H1 (cell line): Measurements from ENCODE around the gene ABHD18. TPM values are rescaled to one million over a fixed set of nuclear protein-coding genes. Genes with fewer than 3 reads are reported as not detected.

Experiments
- CTCF ChIA-PET: fragments of 300-600 bp; sonication (Branson Sonifier 250); formaldehyde crosslinking; loops from one replicate; lab custom pipeline; 2021; ENCODE audit not compliant: partially characterized antibody; lab: Charles Lee
- POLR2A ChIA-PET: fragments of 300-600 bp; sonication (Branson Sonifier 250); formaldehyde crosslinking; loops from one replicate; lab custom pipeline; 2021; ENCODE audit warnings: inconsistent platforms; ENCODE audit not compliant: partially characterized antibody; lab: Charles Lee
- DNase-seq, 2 experiments: peaks; one replicate each; pipeline versions ENCODE4 v3.0.0 to v3.0.0-alpha.2; 2010 to 2022; ENCODE audit warnings: low spot score in 2 of 2, low read depth in 1 of 2, mixed read lengths in 1 of 2
- FAIRE-seq: peaks from 2 replicates; lab custom pipeline; 2011; peaks lifted over from hg19 to GRCh38; lab: Jason Lieb, UNC
- H2AFZ ChIP-seq: 2 replicates; pipeline ENCODE4 v1.8.1; 2012; ENCODE audit warnings: low read length, inconsistent platforms
- H2AK5ac ChIP-seq: 2 replicates; pipeline ENCODE4 v1.6.1; 2013; ENCODE audit warnings: low read depth, low read length
- H2BK120ac ChIP-seq: replicated peaks from 2 replicates; pipeline ENCODE3; 2013; ENCODE audit warnings: low read depth, low read length, inconsistent platforms
- H2BK12ac ChIP-seq: 2 replicates; pipeline ENCODE4 v1.6.1; 2013; ENCODE audit warnings: low read depth, low read length
- H2BK15ac ChIP-seq: 2 replicates; pipeline ENCODE4 v1.6.1; 2013; ENCODE audit warnings: low read length
- H2BK20ac ChIP-seq: 2 replicates; pipeline ENCODE4 v1.6.1; 2013; ENCODE audit warnings: low read length
- H2BK5ac ChIP-seq: 2 replicates; pipeline ENCODE4 v1.6.1; 2013; ENCODE audit warnings: low read depth, low read length
- H3K14ac ChIP-seq: 2 replicates; pipeline ENCODE4 v1.6.1; 2013; ENCODE audit warnings: inconsistent platforms; ENCODE audit not compliant: insufficient read length
- H3K18ac ChIP-seq: 2 replicates; pipeline ENCODE4 v1.6.1; 2013; ENCODE audit warnings: low read length; ENCODE audit errors: extremely low read depth
- H3K23ac ChIP-seq: 2 replicates; pipeline ENCODE4 v1.6.1; 2013; ENCODE audit warnings: inconsistent platforms; ENCODE audit not compliant: insufficient read length
- H3K23me2 ChIP-seq: 2 replicates; pipeline ENCODE4 v1.6.1; 2013; ENCODE audit warnings: low read depth, low read length
- H3K27ac ChIP-seq: 2 replicates; pipeline ENCODE4 v1.6.1; 2011; ENCODE audit warnings: low read depth, low read length, inconsistent platforms
- H3K27me3 ChIP-seq, 4 experiments: replicated peaks in 1 of 4; 1 replicate in 1 of 4; 2 replicates in 3 of 4; pipeline versions ENCODE4 v1.6.1 to v1.8.1; 2011 to 2013; ENCODE audit warnings: low read length in 3 of 4, mild to moderate bottlenecking in 3 of 4, inconsistent platforms in 2 of 4, mixed read lengths in 2 of 4, moderate library complexity in 1 of 4; ENCODE audit not compliant: control insufficient read depth in 3 of 4, insufficient read depth in 3 of 4; ENCODE audit errors: extremely low read depth in 1 of 4
- H3K36me3 ChIP-seq, 4 experiments: 2 replicates each; pipeline versions ENCODE4 v1.6.1 to v1.8.1; 2011 to 2013; ENCODE audit warnings: mild to moderate bottlenecking in 4 of 4, low read length in 3 of 4, moderate library complexity in 2 of 4, control low read depth in 1 of 4, inconsistent platforms in 1 of 4; ENCODE audit not compliant: insufficient read depth in 4 of 4, control insufficient read depth in 2 of 4
- H3K4ac ChIP-seq: replicated peaks from 2 replicates; pipeline ENCODE3; 2013; ENCODE audit warnings: low read length, low read depth, mixed read lengths, inconsistent platforms; ENCODE audit not compliant: insufficient read length
- H3K4me1 ChIP-seq, 4 experiments: replicated peaks in 1 of 4; 1 replicate in 1 of 4; 2 replicates in 3 of 4; pipeline versions ENCODE4 v1.6.1 to v1.8.1; 2011 to 2013; ENCODE audit warnings: low read length in 3 of 4, inconsistent platforms in 2 of 4, mixed read lengths in 1 of 4; ENCODE audit not compliant: insufficient read depth in 4 of 4, control insufficient read depth in 3 of 4
- H3K4me2 ChIP-seq, 2 experiments: 2 replicates each; pipeline versions ENCODE4 v1.6.1 to v1.8.1; 2011 to 2013; ENCODE audit warnings: low read depth in 2 of 2, low read length in 2 of 2, control low read depth in 1 of 2, inconsistent platforms in 1 of 2, mild to moderate bottlenecking in 1 of 2; ENCODE audit not compliant: insufficient read depth in 1 of 2
- H3K4me3 ChIP-seq, 4 experiments: fragments of 200-600, 300-600 bp in 1 of 4; sonication (generic), shearing (Covaris generic), sonication (Bioruptor Twin) in 1 of 4; 2 replicates each; pipeline versions ENCODE4 v1.5.1 to v1.8.1; 2011 to 2016; ENCODE audit warnings: low read length in 4 of 4, low read depth in 3 of 4, control low read depth in 2 of 4, inconsistent platforms in 2 of 4, mild to moderate bottlenecking in 2 of 4, mixed read lengths in 1 of 4, moderate library complexity in 1 of 4; ENCODE audit not compliant: insufficient read depth in 2 of 4; ENCODE audit errors: extremely low read depth in 1 of 4
- H3K56ac ChIP-seq: replicated peaks from 2 replicates; pipeline ENCODE3; 2013; ENCODE audit warnings: low read depth, mild to moderate bottlenecking, mixed read lengths, low read length, inconsistent platforms; ENCODE audit not compliant: insufficient read length
- H3K79me1 ChIP-seq: 2 replicates; pipeline ENCODE4 v1.6.1; 2013; ENCODE audit warnings: low read depth, low read length, control low read depth
- H3K79me2 ChIP-seq, 2 experiments: 2 replicates each; pipeline versions ENCODE4 v1.6.1 to v1.8.1; 2012 to 2013; ENCODE audit warnings: low read length in 2 of 2, mild to moderate bottlenecking in 2 of 2, inconsistent platforms in 1 of 2; ENCODE audit not compliant: insufficient read depth in 2 of 2, control insufficient read depth in 1 of 2
- H3K9ac ChIP-seq, 4 experiments: replicated peaks in 1 of 4; 1 replicate in 1 of 4; 2 replicates in 3 of 4; pipeline versions ENCODE4 v1.6.1 to v1.8.1; 2011 to 2013; ENCODE audit warnings: low read depth in 3 of 4, low read length in 3 of 4, control low read depth in 2 of 4, mild to moderate bottlenecking in 2 of 4, moderate library complexity in 2 of 4, inconsistent platforms in 1 of 4; ENCODE audit errors: extremely low read depth in 1 of 4
- H3K9me3 ChIP-seq, 2 experiments: 2 replicates each; pipeline versions ENCODE4 v1.6.1 to v1.8.1; 2012 to 2013; ENCODE audit warnings: mild to moderate bottlenecking in 2 of 2, moderate library complexity in 2 of 2, control low read depth in 1 of 2, inconsistent platforms in 1 of 2, low read depth in 1 of 2, low read length in 1 of 2, mixed read lengths in 1 of 2; ENCODE audit not compliant: insufficient read depth in 2 of 2
- H4K20me1 ChIP-seq, 2 experiments: replicated peaks in 1 of 2; 2 replicates each; pipeline versions ENCODE3 to v1.8.1; 2011 to 2013; ENCODE audit warnings: inconsistent platforms in 2 of 2, low read length in 2 of 2, mild to moderate bottlenecking in 1 of 2; ENCODE audit not compliant: insufficient read depth in 2 of 2, control insufficient read depth in 1 of 2
- H4K5ac ChIP-seq: 2 replicates; pipeline ENCODE4 v1.6.1; 2013; ENCODE audit warnings: low read length, low read depth, mixed read lengths, inconsistent platforms; ENCODE audit not compliant: insufficient read length
- H4K8ac ChIP-seq: 2 replicates; pipeline ENCODE4 v1.8.0; 2013; ENCODE audit warnings: mild to moderate bottlenecking, moderate library complexity, low read length, inconsistent platforms; ENCODE audit not compliant: insufficient read depth; ENCODE audit errors: extremely low read depth
- H4K91ac ChIP-seq: replicated peaks from 2 replicates; pipeline ENCODE3; 2013; ENCODE audit warnings: low read length, mixed read lengths, inconsistent platforms; ENCODE audit not compliant: insufficient read length
- ASH2L ChIP-seq: fragments of 200-600, 300-600 bp; sonication (generic); IDR thresholded peaks from one replicate; pipeline ENCODE4 v1.7.1; 2017; ENCODE audit warnings: low read length
- CBX5 ChIP-seq: fragments of 300-800, 300-1000 bp; sonication (generic); IDR thresholded peaks from 2 replicates; pipeline ENCODE4 v1.7.1; 2016; ENCODE audit warnings: antibody characterized with exemption, low read length, low read depth
- CTCF ChIP-seq, 3 experiments: IDR thresholded peaks; 1 replicate in 2 of 3; 2 replicates in 1 of 3; pipeline versions ENCODE4 v1.5.1 to v1.6.1; 2011; ENCODE audit warnings: low read length in 3 of 3, mild to moderate bottlenecking in 3 of 3, inconsistent platforms in 2 of 3, low read depth in 1 of 3, moderate library complexity in 1 of 3; ENCODE audit not compliant: insufficient read depth in 1 of 3; ENCODE audit errors: control extremely low read depth in 1 of 3
- EZH2 ChIP-seq: fragments of 200-600 bp; sonication (generic); IDR thresholded peaks from 2 replicates; pipeline ENCODE4 v1.7.1; 2012; ENCODE audit warnings: low read depth, mild to moderate bottlenecking, moderate library complexity, low read length, inconsistent platforms; ENCODE audit not compliant: severe bottlenecking
- HDAC6 ChIP-seq: IDR thresholded peaks from one replicate; pipeline ENCODE4 v1.7.1; 2012; ENCODE audit warnings: low read depth, mild to moderate bottlenecking, inconsistent platforms, low read length, moderate library complexity
- NANOG ChIP-seq: IDR thresholded peaks from 2 replicates; pipeline ENCODE4 v1.6.1; 2011; ENCODE audit warnings: low read length, low read depth, mild to moderate bottlenecking, inconsistent platforms; ENCODE audit not compliant: insufficient read depth, poor library complexity, severe bottlenecking
- POLR2A ChIP-seq, 2 experiments: IDR thresholded peaks; 1 replicate in 1 of 2; 2 replicates in 1 of 2; pipeline ENCODE4 v1.6.1; 2011; ENCODE audit warnings: low read depth in 2 of 2, low read length in 2 of 2, mild to moderate bottlenecking in 2 of 2; ENCODE audit errors: control extremely low read depth in 1 of 2
- SIX5 ChIP-seq: IDR thresholded peaks from 2 replicates; pipeline ENCODE4 v1.6.1; 2011; ENCODE audit warnings: mild to moderate bottlenecking, low read depth, low read length
- SP4 ChIP-seq: IDR thresholded peaks from 2 replicates; pipeline ENCODE4 v1.6.1; 2012; ENCODE audit warnings: low read length, inconsistent platforms
- SRF ChIP-seq: IDR thresholded peaks from 2 replicates; pipeline ENCODE4 v1.6.1; 2011; ENCODE audit warnings: mild to moderate bottlenecking, low read depth, low read length, moderate library complexity
- WGBS, 2 experiments: shearing (Covaris generic) in 1 of 2; methylation state at CpG; one replicate each; pipeline versions ENCODE4 v1.1.6 to v1.1.7; 2013 to 2015; ENCODE audit warnings: low lambda C conversion rate in 2 of 2, mixed read lengths in 2 of 2, inconsistent platforms in 1 of 2, low coverage in 1 of 2, missing lambda C conversion rate in 1 of 2; ENCODE audit not compliant: insufficient replicate concordance in 2 of 2, insufficient coverage in 1 of 2, insufficient read length in 1 of 2; ENCODE audit errors: extremely low coverage in 1 of 2, missing lambda C conversion rate in 1 of 2; 5-methylcytosine and 5-hydroxymethylcytosine counted together
- polyA plus RNA-seq, 7 experiments: library from polyadenylated mRNA; depleted of rRNA in 3 of 7; stranded (reverse) in 5 of 7; unstranded in 2 of 7; fragments of >200 nt in 5 of 7; fragments of 200-250 nt in 2 of 7; gene quantifications; 1 replicate in 5 of 7; 2 replicates in 1 of 7; 4 replicates in 1 of 7; pipeline versions ENCODE4 v1.2.1 to v1.2.3, GENCODE V29; 2011 to 2013; ENCODE audit warnings: missing spikeins in 2 of 7, mixed read lengths in 2 of 7
- total RNA-seq: library from RNA; stranded (reverse); fragmentation: NEBNext Ultra II Directional; extraction: Animal tissue kit (Norgen Biotek cat#: 25700); gene quantifications from 2 replicates; pipeline ENCODE4 v1.2.1, GENCODE V29; 2021

ABHD18 gene
- total and polyA plus RNA-seq, 2 of the 8 experiments (the other 6 are each of a cell fraction or from before 2014, with no cell fraction given) = 2.7 to 17.0 TPM

- Histone ChIP-seq H3K36me3 (peaks cover 0 to 11% (median 2%) of the 10 kb centered on the region in 4 experiments; a peak in 2 of 8 replicates), H4K5ac (no peak overlapping the region), H2AFZ (no peak overlapping the region), H3K56ac (no peak overlapping the region), H4K91ac (no peak overlapping the region), H4K8ac (no peak overlapping the region), H3K27ac (no peak overlapping the region), H3K79me1 (no peaks in the 10 kb centered on the region), H3K4ac (no peak overlapping the region), H3K18ac (no peak overlapping the region), H3K9me3 (no peaks in the 10 kb centered on the region), H3K4me2 (no peak overlapping the region), H3K4me3 (no peak overlapping the region), H2BK20ac (no peak overlapping the region), H3K79me2 (no peaks in the 10 kb centered on the region), H2BK15ac (no peak overlapping the region), H4K20me1 (no peaks in the 10 kb centered on the region), H2AK5ac (no peak overlapping the region), H2BK120ac (no peak overlapping the region), H3K4me1 (no peaks in the 10 kb centered on the region), H3K27me3 (no peaks in the 10 kb centered on the region), H2BK5ac (no peak overlapping the region), H3K9ac (no peak overlapping the region), H3K23ac (no peak overlapping the region), H2BK12ac (no peak overlapping the region), H3K23me2 (no peaks in the 10 kb centered on the region), H3K14ac (no peak overlapping the region)
- ChIA-PET CTCF (no interaction called here), POLR2A (interaction anchor here (1.1 kb wide), 1 partner anchor 39 kb away, joined by 3 read pairs; no protein-coding TSS in a partner anchor)
- no peak for FAIRE-seq
- DNase-seq = no peak
- 91% methylated on average over 1 of the region's 1 CpG; no CpG with 5 or more reads in 1 of the 2 experiments for WGBS, 2 experiments
- no peak for TF ChIP-seq POLR2A (IDR thresholded peaks at IDR 0.05; ENCODE audit: control extremely low read depth in 1 of 2, low read depth in 2 of 2, low read length in 2 of 2)
- TF ChIP-seq ASH2L = no peak
- TF ChIP-seq SRF = no peak
- no peak for TF ChIP-seq NANOG
- TF ChIP-seq CTCF (IDR thresholded peaks at IDR 0.05; ENCODE audit: control extremely low read depth in 1 of 3, insufficient read depth in 1 of 3, low read depth in 1 of 3, low read length in 3 of 3) = no peak
- no peak for TF ChIP-seq SIX5
- TF ChIP-seq SP4 = no peak
- no peak for TF ChIP-seq CBX5
- TF ChIP-seq EZH2 = no peak
- no peak for TF ChIP-seq HDAC6
Measured at GRCh38 chr4:127930175-127930574, 35.0 kb upstream of the ABHD18 start.
